ENCODE results near the gene NAT8.
"Not testable (repeated sequence)": the region's sequence is repeated elsewhere in the genome, so short reads cannot be mapped to it uniquely, and the experiment has no call there.

The NAT8 gene

GRCh38 chr2:73614105-73614504 is 28.1 kb downstream of the NAT8 start:
- TF ChIP-seq FOXK2 (IDR thresholded peaks at IDR 0.05) (no peak), SP1 (IDR thresholded peaks at IDR 0.05) (no peak), CTBP1 (IDR thresholded peaks at IDR 0.05; ENCODE audit: borderline replicate concordance) (no peak)
- ChIA-PET CTCF (no interaction called here), POLR2A (no interaction called here)
- no peak for DNase-seq (ENCODE audit: extremely low spot score)

- ChIA-PET POLR2A (no interaction called here), CTCF (no interaction called here)
- no peak for DNase-seq (ENCODE audit: extremely low spot score)
- no peak for TF ChIP-seq NFRKB (IDR thresholded peaks at IDR 0.05)
- no peak for TF ChIP-seq CTBP1 (IDR thresholded peaks at IDR 0.05; ENCODE audit: borderline replicate concordance)
- no peak for TF ChIP-seq L3MBTL2 (conservative IDR thresholded peaks at IDR 0.05)
- no peak for TF ChIP-seq ARNT (IDR thresholded peaks at IDR 0.05)
- no peak for TF ChIP-seq FOXA1 (IDR thresholded peaks at IDR 0.05)
- no peak for TF ChIP-seq LEF1 (IDR thresholded peaks at IDR 0.05; ENCODE audit: borderline replicate concordance)
- TF ChIP-seq SUZ12 (IDR thresholded peaks at IDR 0.05): no peak
- TF ChIP-seq FOXK2 (IDR thresholded peaks at IDR 0.05): no peak
- no peak for TF ChIP-seq PKNOX1 (IDR thresholded peaks at IDR 0.05)
- no peak for TF ChIP-seq ELF4 (IDR thresholded peaks at IDR 0.05)
- TF ChIP-seq HDGF (IDR thresholded peaks at IDR 0.05; ENCODE audit: borderline replicate concordance): no peak
- no peak for TF ChIP-seq FOXM1 (IDR thresholded peaks at IDR 0.05; ENCODE audit: borderline replicate concordance)
- no peak for TF ChIP-seq BHLHE40 (IDR thresholded peaks at IDR 0.05; ENCODE audit: borderline replicate concordance)
These were observed 30.4 kb downstream of the NAT8 start for GRCh38 chr2:73611867-73612266.

- ChIA-PET POLR2A (no interaction called here), CTCF (no interaction called here)
- no peak for DNase-seq (ENCODE audit: extremely low spot score)
- no peak for TF ChIP-seq SP1 (IDR thresholded peaks at IDR 0.05)
- no peak for TF ChIP-seq SUZ12 (IDR thresholded peaks at IDR 0.05)
- no peak for TF ChIP-seq TARDBP (IDR thresholded peaks at IDR 0.05)
- TF ChIP-seq NFRKB (IDR thresholded peaks at IDR 0.05): no peak
- TF ChIP-seq FOXK2 (IDR thresholded peaks at IDR 0.05): no peak
- no peak for TF ChIP-seq PKNOX1 (IDR thresholded peaks at IDR 0.05)
- no peak for TF ChIP-seq ZNF384 (IDR thresholded peaks at IDR 0.05)
- no peak for TF ChIP-seq LEF1 (IDR thresholded peaks at IDR 0.05; ENCODE audit: borderline replicate concordance)
- no peak for TF ChIP-seq CTBP1 (IDR thresholded peaks at IDR 0.05; ENCODE audit: borderline replicate concordance)
- no peak for TF ChIP-seq FOXA1 (IDR thresholded peaks at IDR 0.05)
- TF ChIP-seq HDGF (IDR thresholded peaks at IDR 0.05; ENCODE audit: borderline replicate concordance): no peak
- no peak for TF ChIP-seq BHLHE40 (IDR thresholded peaks at IDR 0.05; ENCODE audit: borderline replicate concordance)
- TF ChIP-seq ELF4 (IDR thresholded peaks at IDR 0.05): no peak
These were observed 31.0 kb downstream of the NAT8 start for GRCh38 chr2:73611193-73611592.

GRCh38 chr2:73610111-73610510 is 32.1 kb downstream of the NAT8 start:
- no peak for DNase-seq (ENCODE audit: extremely low spot score)
- ChIA-PET CTCF (no interaction called here), POLR2A (no interaction called here)
- TF ChIP-seq PKNOX1 (IDR thresholded peaks at IDR 0.05): no peak
- TF ChIP-seq ZNF384 (IDR thresholded peaks at IDR 0.05): no peak
- TF ChIP-seq NFRKB (IDR thresholded peaks at IDR 0.05): no peak
- no peak for TF ChIP-seq FOXK2 (IDR thresholded peaks at IDR 0.05)
- TF ChIP-seq L3MBTL2 (conservative IDR thresholded peaks at IDR 0.05): no peak
- TF ChIP-seq FOXM1 (IDR thresholded peaks at IDR 0.05; ENCODE audit: borderline replicate concordance): no peak

GRCh38 chr2:73604589-73604988 is 37.6 kb downstream of the NAT8 start:
- CTCF ChIA-PET; DNase-seq (ENCODE audit: extremely low spot score); POLR2A ChIA-PET: not testable (repeated sequence)

GRCh38 chr2:73603099-73603588 is 39.1 kb downstream of the NAT8 start:
- DNase-seq (ENCODE audit: extremely low spot score); CTCF ChIA-PET; POLR2A ChIA-PET: not testable (repeated sequence)

- CTCF ChIA-PET: no interaction called here
- no peak for TF ChIP-seq NFRKB (IDR thresholded peaks at IDR 0.05)
- TF ChIP-seq CTBP1 (IDR thresholded peaks at IDR 0.05; ENCODE audit: borderline replicate concordance): no peak
- TF ChIP-seq SP1 (IDR thresholded peaks at IDR 0.05): no peak
- TF ChIP-seq SUZ12 (IDR thresholded peaks at IDR 0.05): no peak
- TF ChIP-seq ARNT (IDR thresholded peaks at IDR 0.05): no peak
- TF ChIP-seq BHLHE40 (IDR thresholded peaks at IDR 0.05; ENCODE audit: borderline replicate concordance): no peak
- TF ChIP-seq ELF4 (IDR thresholded peaks at IDR 0.05): no peak
- no peak for TF ChIP-seq HDGF (IDR thresholded peaks at IDR 0.05; ENCODE audit: borderline replicate concordance)
- TF ChIP-seq ZNF384 (IDR thresholded peaks at IDR 0.05): no peak
- no peak for TF ChIP-seq PKNOX1 (IDR thresholded peaks at IDR 0.05)
- TF ChIP-seq FOXM1 (IDR thresholded peaks at IDR 0.05; ENCODE audit: borderline replicate concordance): no peak
- no peak for DNase-seq (ENCODE audit: extremely low spot score)
- POLR2A ChIA-PET: no interaction called here
These were observed 40.4 kb downstream of the NAT8 start for GRCh38 chr2:73601780-73602179.
